ENCODE data around the gene ZKSCAN4. TPM values are rescaled to one million over a fixed set of nuclear protein-coding genes. Genes with fewer than 3 reads are reported as not detected.

Gene ZKSCAN4
- total RNA-seq, 1 donor, result 5.2 TPM

DNA sequence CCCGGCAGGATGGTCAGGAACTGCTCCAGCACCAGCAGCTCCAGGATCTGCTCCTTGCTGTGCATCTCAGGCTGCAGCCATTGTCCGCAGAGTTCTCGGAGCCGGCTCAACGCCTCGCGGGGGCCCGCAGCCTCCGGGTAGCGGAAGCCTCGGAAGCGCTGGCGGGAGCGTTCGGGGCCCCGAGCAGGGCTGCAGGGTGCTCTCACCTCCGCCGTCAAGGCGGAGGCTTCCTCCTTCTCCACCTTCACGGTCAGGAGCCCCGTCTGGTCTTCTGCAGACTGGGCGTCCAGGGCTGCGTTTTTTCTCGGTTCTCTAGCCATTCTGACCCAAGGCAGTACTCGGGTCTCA lies 434 bp downstream of the ZKSCAN4 start:
- DNase-seq (ENCODE audit: low read depth), result no peak
- H3K4me3 ChIP-seq (ENCODE audit: low read depth, low read length), result peak overlapping the region; percentile 71
- TF ChIP-seq, protein P1, sequence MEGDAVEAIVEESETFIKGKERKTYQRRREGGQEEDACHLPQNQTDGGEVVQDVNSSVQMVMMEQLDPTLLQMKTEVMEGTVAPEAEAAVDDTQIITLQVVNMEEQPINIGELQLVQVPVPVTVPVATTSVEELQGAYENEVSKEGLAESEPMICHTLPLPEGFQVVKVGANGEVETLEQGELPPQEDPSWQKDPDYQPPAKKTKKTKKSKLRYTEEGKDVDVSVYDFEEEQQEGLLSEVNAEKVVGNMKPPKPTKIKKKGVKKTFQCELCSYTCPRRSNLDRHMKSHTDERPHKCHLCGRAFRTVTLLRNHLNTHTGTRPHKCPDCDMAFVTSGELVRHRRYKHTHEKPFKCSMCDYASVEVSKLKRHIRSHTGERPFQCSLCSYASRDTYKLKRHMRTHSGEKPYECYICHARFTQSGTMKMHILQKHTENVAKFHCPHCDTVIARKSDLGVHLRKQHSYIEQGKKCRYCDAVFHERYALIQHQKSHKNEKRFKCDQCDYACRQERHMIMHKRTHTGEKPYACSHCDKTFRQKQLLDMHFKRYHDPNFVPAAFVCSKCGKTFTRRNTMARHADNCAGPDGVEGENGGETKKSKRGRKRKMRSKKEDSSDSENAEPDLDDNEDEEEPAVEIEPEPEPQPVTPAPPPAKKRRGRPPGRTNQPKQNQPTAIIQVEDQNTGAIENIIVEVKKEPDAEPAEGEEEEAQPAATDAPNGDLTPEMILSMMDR (IDR thresholded peaks at IDR 0.05; ENCODE audit: insufficient read depth, low read depth, low read length), result no peak

DNA sequence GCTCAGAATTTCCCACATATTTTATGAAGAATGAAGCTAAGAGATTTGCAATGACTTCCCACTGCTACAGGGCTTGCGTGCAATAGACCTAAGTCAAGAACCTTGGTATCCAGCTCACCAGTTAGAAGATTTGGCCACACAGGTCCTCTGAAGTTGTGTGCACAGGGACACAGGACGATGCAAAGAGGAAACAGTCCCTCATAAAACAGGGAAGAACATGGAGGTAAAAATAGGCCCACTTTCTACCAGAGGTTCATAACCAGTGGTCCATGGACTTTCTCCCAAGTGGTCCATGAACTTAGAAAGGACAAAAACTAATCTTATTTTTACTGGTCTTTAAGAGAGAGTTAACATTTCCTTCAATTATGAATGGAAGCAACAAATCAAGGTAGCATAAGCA lies 1.3 kb downstream of the ZKSCAN4 start:
- no peak for DNase-seq (ENCODE audit: low read depth)
- TF ChIP-seq, protein P1 (IDR thresholded peaks at IDR 0.05; ENCODE audit: insufficient read depth, low read depth, low read length), result no peak
- peak overlapping the region; percentile 71 for H3K4me3 ChIP-seq (ENCODE audit: low read depth, low read length)

DNA sequence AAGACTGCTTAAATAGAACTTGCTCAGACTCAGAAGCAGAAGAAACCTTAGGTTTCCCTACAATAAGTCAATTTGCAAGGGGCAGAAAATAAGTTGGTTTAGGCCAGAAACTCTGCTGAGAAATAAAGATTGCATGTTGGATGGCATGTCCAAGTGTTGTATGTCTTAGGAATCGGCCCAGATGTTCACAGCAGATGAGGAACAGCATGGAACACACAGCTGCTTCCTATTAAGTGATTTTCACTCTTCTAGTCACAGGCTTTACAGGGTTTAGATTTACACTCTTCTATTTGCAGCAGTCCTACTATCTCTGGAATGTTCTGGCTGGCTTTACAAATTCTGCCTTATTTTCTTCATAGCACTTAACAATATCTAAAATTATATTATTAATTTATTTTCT lies 3.2 kb downstream of the ZKSCAN4 start:
- DNase-seq (ENCODE audit: low read depth), result no peak
- H3K4me3 ChIP-seq (ENCODE audit: low read depth, low read length), result no peak overlapping the region
- TF ChIP-seq, protein P1 (IDR thresholded peaks at IDR 0.05; ENCODE audit: insufficient read depth, low read depth, low read length), result no peak

DNA sequence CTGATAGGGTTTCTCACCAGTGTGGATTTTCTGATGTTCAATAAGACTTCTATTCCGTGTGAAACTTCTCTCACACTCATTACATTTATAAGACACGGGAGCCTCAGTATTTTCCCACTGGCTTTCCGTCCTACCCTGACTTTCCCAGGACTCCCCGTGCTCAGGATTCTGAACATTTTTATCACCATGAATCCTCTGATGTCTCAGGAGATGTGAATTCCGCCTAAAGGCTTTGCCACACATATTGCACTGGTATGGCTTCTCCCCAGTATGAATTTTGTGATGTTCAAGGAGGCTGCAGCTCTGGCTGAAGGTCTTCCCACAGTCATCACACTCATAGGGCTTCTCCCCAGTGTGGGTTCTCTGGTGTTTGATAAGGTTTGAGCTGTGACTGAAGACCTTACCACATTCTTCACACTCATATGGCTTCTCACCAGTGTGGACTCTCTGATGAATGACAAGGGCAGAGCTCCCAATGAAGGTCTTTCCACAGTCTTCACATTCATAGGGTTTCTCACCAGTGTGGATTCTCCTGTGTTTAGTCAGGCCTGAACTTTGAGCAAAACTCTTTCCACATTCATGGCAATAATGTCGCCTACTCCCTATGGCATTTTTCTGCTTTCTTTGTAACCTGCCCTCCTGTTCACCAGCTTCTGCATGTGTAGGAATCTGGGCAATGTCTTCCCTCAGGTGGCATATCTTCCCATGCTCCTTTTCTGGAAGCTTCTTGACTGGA lies 6.7 kb downstream of the ZKSCAN4 start:
- TF ChIP-seq, protein P1 (IDR thresholded peaks at IDR 0.05; ENCODE audit: insufficient read depth, low read depth, low read length), result no peak
- H3K4me3 ChIP-seq (ENCODE audit: low read depth, low read length), result no peak overlapping the region
- DNase-seq (ENCODE audit: low read depth), result no peak

DNA sequence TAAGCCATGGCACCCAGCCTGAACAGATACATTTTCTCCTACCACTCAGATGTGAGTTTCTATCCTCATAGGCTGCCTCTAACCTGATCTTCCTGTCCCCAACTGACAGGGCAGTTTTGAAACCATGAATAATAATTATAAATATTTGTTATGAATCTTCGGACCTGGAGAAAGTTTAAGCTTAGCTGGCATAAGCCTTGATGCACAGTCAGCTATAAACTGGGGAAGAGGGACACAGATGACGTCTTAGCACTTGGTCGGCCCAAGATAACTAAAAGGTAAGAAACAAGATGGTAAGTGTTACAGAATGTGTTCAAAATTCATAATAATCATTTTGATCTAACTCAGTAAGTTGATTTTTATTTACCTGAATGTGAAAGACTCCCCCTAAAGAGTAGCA lies 8.1 kb downstream of the ZKSCAN4 start:
- no peak for DNase-seq (ENCODE audit: low read depth)
- H3K4me3 ChIP-seq (ENCODE audit: low read depth, low read length), result no peak overlapping the region
- TF ChIP-seq, protein P1 (IDR thresholded peaks at IDR 0.05; ENCODE audit: insufficient read depth, low read depth, low read length), result no peak

DNA sequence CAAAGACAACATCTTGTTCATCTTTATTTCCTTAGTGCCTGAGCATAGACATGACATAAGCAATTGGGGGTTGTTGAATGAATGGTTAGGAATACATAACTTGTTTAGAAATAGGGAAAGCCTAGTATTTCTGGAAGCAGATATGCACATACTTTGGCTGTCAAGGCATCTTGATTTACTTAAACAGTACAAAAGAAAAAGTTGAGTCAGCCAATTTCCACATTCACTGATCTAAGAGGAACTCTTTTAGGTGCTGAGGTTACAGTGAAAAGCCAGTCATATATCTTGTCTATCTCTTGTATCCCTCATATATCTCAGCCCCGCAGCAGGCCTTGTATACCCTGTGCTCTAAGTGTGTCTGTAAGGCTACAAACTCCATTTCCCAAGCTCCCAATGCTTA lies 11.6 kb downstream of the ZKSCAN4 start:
- H3K4me3 ChIP-seq (ENCODE audit: low read depth, low read length), result no peak overlapping the region
- TF ChIP-seq, protein P1 (IDR thresholded peaks at IDR 0.05; ENCODE audit: insufficient read depth, low read depth, low read length), result no peak
- DNase-seq (ENCODE audit: low read depth), result no peak

DNA sequence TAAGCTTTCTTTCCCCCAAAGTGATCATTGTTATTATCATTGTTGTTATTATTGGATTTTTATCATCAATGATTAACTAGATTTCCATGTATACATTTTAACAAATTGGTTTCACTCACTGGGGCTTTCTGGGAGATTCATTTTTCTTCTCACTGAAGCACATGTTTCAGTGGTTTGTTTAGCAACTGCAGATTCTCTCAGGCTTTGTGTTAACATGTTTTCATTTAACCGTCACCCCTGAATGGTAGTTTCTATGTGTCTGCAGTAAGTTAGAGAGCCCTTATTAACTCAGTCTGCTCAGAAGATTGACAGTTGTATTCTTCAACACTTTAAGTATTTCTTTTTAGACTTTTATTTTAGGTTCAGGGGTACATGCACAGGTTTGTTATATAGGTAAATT lies 12.4 kb downstream of the ZKSCAN4 start:
- no peak for DNase-seq (ENCODE audit: low read depth)
- H3K4me3 ChIP-seq (ENCODE audit: low read depth, low read length), result no peak overlapping the region
- TF ChIP-seq, protein P1 (IDR thresholded peaks at IDR 0.05; ENCODE audit: insufficient read depth, low read depth, low read length), result no peak
